Cardiac muscle cell (in vitro differentiated cells and primary cell): ENCODE results near the gene RO60. TPM values are rescaled to one million over a fixed set of nuclear protein-coding genes. Genes with fewer than 3 reads are reported as not detected.

Experiments
- DNase-seq, 2 donors: peaks; one replicate each; pipeline versions ENCODE4 v3.0.0 to v3.0.0-alpha.2; 2010 to 2017; ENCODE audit warnings: low read depth in 1 of 2, low spot score in 1 of 2
- H3K27ac ChIP-seq: fragments of 200-600 bp; sonication (generic); 2 replicates; pipeline ENCODE4 v1.5.1; 2016
- H3K27me3 ChIP-seq: fragments of 200-600 bp; sonication (generic); 2 replicates; pipeline ENCODE4 v1.6.0; 2016; ENCODE audit warnings: control low read depth
- H3K36me3 ChIP-seq: fragments of 200-600 bp; sonication (generic); 2 replicates; pipeline ENCODE4 v1.5.1; 2016; ENCODE audit warnings: control low read depth
- H3K4me1 ChIP-seq: fragments of 200-600 bp; sonication (generic); 2 replicates; pipeline ENCODE4 v1.8.1; 2017; ENCODE audit warnings: low read depth, mild to moderate bottlenecking, mixed run types
- H3K4me3 ChIP-seq: fragments of 200-600 bp; sonication (generic); 2 replicates; pipeline ENCODE4 v1.5.1; 2016; ENCODE audit warnings: mild to moderate bottlenecking
- H3K9me3 ChIP-seq: fragments of 200-600 bp; sonication (generic); 2 replicates; pipeline ENCODE4 v1.5.1; 2017; ENCODE audit warnings: low read depth, mild to moderate bottlenecking, control low read depth
- CTCF ChIP-seq: IDR thresholded peaks from 2 replicates; pipeline ENCODE4 v1.5.1; 2012; ENCODE audit warnings: low read depth, mild to moderate bottlenecking, low read length
- polyA plus RNA-seq: library from polyadenylated mRNA; unstranded; fragments of >200 nt; fragmentation: Nextera tagmentation; extraction: Ambion mirVana; gene quantifications from 2 replicates; pipeline ENCODE4 v1.2.1, GENCODE V29; 2016
- total RNA-seq: library from RNA; depleted of rRNA; stranded (reverse); fragments of >200 nt; gene quantifications from 2 replicates; pipeline ENCODE4 v1.2.3, GENCODE V29; 2016

Gene RO60
- total RNA-seq: 93.1 and 139 TPM in 2 replicates
- 106 and 171 TPM in 2 replicates for polyA plus RNA-seq

- no peak for TF ChIP-seq CTCF
These were observed at the start of gene RO60, which contains the start of gene UCHL5 for GRCh38 chr1:193059282-193060114. RO60 (plus strand) TSS chr1:193059612; CDS start chr1:193069055, 9,443 bp downstream. UCHL5 (minus strand) TSS chr1:193059360; CDS start chr1:193059260, 100 bp downstream.

GRCh38 chr1:193011406-193011805 lies 48.0 kb upstream of the RO60 start:
- H3K27ac ChIP-seq: no peak overlapping the region
- H3K27me3 ChIP-seq: no peaks in the 10 kb centered on the region
- TF ChIP-seq CTCF: no peak

More at GRCh38 chr1:193059282-193060114, at the start of gene RO60, which contains the start of gene UCHL5:
- Histone ChIP-seq H3K27ac (peak within 1 kb of the TSS; percentile 94), H3K4me1 (peaks cover 5% of the 10 kb centered on the region), H3K36me3 (no peaks in the 10 kb centered on the region), H3K27me3 (no peaks in the 10 kb centered on the region), H3K4me3 (peak within 1 kb of the TSS; percentile 86), H3K9me3 (no peaks in the 10 kb centered on the region)
- peak; percentile 97 to 99 for DNase-seq

GRCh38 chr1:193013005-193013404 lies 46.4 kb upstream of the RO60 start:
- no peak for TF ChIP-seq CTCF
- Histone ChIP-seq H3K27ac (no peak overlapping the region), H3K27me3 (no peaks in the 10 kb centered on the region), H3K4me3 (no peak overlapping the region), H3K9me3 (no peaks in the 10 kb centered on the region), H3K36me3 (peaks cover 5% of the 10 kb centered on the region), H3K4me1 (no peaks in the 10 kb centered on the region)
- peak in 1 of 2 donors; percentile 52 for DNase-seq

More at GRCh38 chr1:193011406-193011805, 48.0 kb upstream of the RO60 start:
- no peaks in the 10 kb centered on the region for H3K9me3 ChIP-seq
- H3K4me1 ChIP-seq: no peaks in the 10 kb centered on the region
- no peak for DNase-seq
- H3K4me3 ChIP-seq: no peak overlapping the region
- no peaks in the 10 kb centered on the region for H3K36me3 ChIP-seq

GRCh38 chr1:193013707-193014106 lies 45.7 kb upstream of the RO60 start:
- no peak overlapping the region for H3K4me3 ChIP-seq

GRCh38 chr1:193014400-193014799 lies 45.0 kb upstream of the RO60 start:
- DNase-seq: peak in 1 of 2 donors; percentile 11
- Histone ChIP-seq H3K27ac (no peak overlapping the region), H3K27me3 (no peaks in the 10 kb centered on the region), H3K36me3 (peaks cover 5% of the 10 kb centered on the region), H3K4me1 (no peaks in the 10 kb centered on the region), H3K4me3 (no peak overlapping the region), H3K9me3 (no peaks in the 10 kb centered on the region)
- TF ChIP-seq CTCF: no peak

More at GRCh38 chr1:193013707-193014106, 45.7 kb upstream of the RO60 start:
- no peaks in the 10 kb centered on the region for H3K9me3 ChIP-seq
- TF ChIP-seq CTCF: no peak
- H3K27me3 ChIP-seq: no peaks in the 10 kb centered on the region
- no peaks in the 10 kb centered on the region for H3K4me1 ChIP-seq
- H3K27ac ChIP-seq: peak overlapping the region; percentile 14
- H3K36me3 ChIP-seq: peaks cover 5% of the 10 kb centered on the region
- no peak for DNase-seq
